Vagina (tissue), 2 donors: ENCODE results near the gene C10orf88. TPM values are rescaled to one million over a fixed set of nuclear protein-coding genes. Genes with fewer than 3 reads are reported as not detected.

Source experiments
- DNase-seq, 2 donors: peaks; one replicate each; pipeline ENCODE4 v3.0.0-alpha.2; 2017; ENCODE audit errors: extremely low spot score in 2 of 2
- H3K27ac ChIP-seq: fragments of 200-600 bp; sonication (generic); one replicate; pipeline ENCODE4 v1.5.1; 2019
- H3K27me3 ChIP-seq: fragments of 200-600 bp; sonication (generic); one replicate; pipeline ENCODE4 v1.5.1; 2019
- H3K36me3 ChIP-seq, 2 donors: fragments of 200-600 bp; sonication (generic); one replicate each; pipeline ENCODE4 v1.5.1; 2017 to 2019
- H3K4me1 ChIP-seq: fragments of 200-600 bp; sonication (generic); one replicate; pipeline ENCODE4 v1.5.1; 2019
- H3K4me3 ChIP-seq, 2 donors: fragments of 200-600 bp; sonication (generic); 1 replicate in 1 of 2; 2 replicates in 1 of 2; pipeline ENCODE4 v1.5.1; 2016 to 2019
- H3K9me3 ChIP-seq: fragments of 200-600 bp; sonication (generic); one replicate; pipeline ENCODE4 v1.5.1; 2019
- CTCF ChIP-seq, 3 experiments: fragments of 450-650 bp in 2 of 3; fragments of 200-600 bp in 1 of 3; sonication (generic) in 1 of 3; IDR thresholded peaks; one replicate each; pipeline ENCODE4 v1.5.1; 2017 to 2019; ENCODE audit warnings: antibody characterized with exemption in 3 of 3, mild to moderate bottlenecking in 2 of 3, moderate library complexity in 2 of 3
- POLR2A ChIP-seq, 2 donors: fragments of 450-650 bp; IDR thresholded peaks; one replicate each; pipeline ENCODE4 v1.6.1; 2017; ENCODE audit warnings: antibody characterized with exemption in 2 of 2, mild to moderate bottlenecking in 2 of 2, moderate library complexity in 2 of 2
- POLR2AphosphoS5 ChIP-seq, 2 donors: sonication (generic); formaldehyde crosslinking; IDR thresholded peaks; one replicate each; pipeline ENCODE4 v1.9.0; 2017; ENCODE audit warnings: antibody characterized with exemption in 2 of 2, mild to moderate bottlenecking in 2 of 2, low read depth in 1 of 2; ENCODE audit not compliant: insufficient read depth in 1 of 2
- intact Hi-C: fragments of 100-400 bp; cut with DNase I; formaldehyde crosslinking; loops from one replicate; pipeline ENCODE4 v1.15.1; 2023
- total RNA-seq: library from RNA; depleted of rRNA; stranded (reverse); fragments of >200 nt; gene quantifications from one replicate; pipeline ENCODE4 v1.2.3, GENCODE V29; 2016

C10orf88 gene
- total RNA-seq, 1 donor from 2014 or later, result 5.6 TPM

- no peak for TF ChIP-seq CTCF (IDR thresholded peaks at IDR 0.05)
- TF ChIP-seq POLR2AphosphoS5 (IDR thresholded peaks at IDR 0.05; ENCODE audit: insufficient read depth in 1 of 2, low read depth in 1 of 2), result no peak
- no peak for TF ChIP-seq POLR2A (IDR thresholded peaks at IDR 0.05)
- Histone ChIP-seq H3K4me3 (no peak overlapping the region), H3K9me3 (peaks cover 2% of the 10 kb centered on the region), H3K4me1 (no peaks in the 10 kb centered on the region), H3K27me3 (no peaks in the 10 kb centered on the region), H3K36me3 (no peaks in the 10 kb centered on the region), H3K27ac (no peak overlapping the region)
- no peak for DNase-seq
- intact Hi-C loops, result no loop called here
Observed at GRCh38 chr10:122966879-122967278, 12.9 kb upstream of the C10orf88 start.

- intact Hi-C loops, result no loop called here
- Histone ChIP-seq H3K27ac (no peak overlapping the region), H3K36me3 (no peaks in the 10 kb centered on the region), H3K4me3 (no peak overlapping the region), H3K9me3 (peaks cover 2% of the 10 kb centered on the region), H3K27me3 (no peaks in the 10 kb centered on the region), H3K4me1 (no peaks in the 10 kb centered on the region)
- TF ChIP-seq POLR2A (IDR thresholded peaks at IDR 0.05), result no peak
- no peak for TF ChIP-seq POLR2AphosphoS5 (IDR thresholded peaks at IDR 0.05; ENCODE audit: insufficient read depth in 1 of 2, low read depth in 1 of 2)
- no peak for TF ChIP-seq CTCF (IDR thresholded peaks at IDR 0.05)
- no peak for DNase-seq
Observed at GRCh38 chr10:122962405-122962804, 8.4 kb upstream of the C10orf88 start.

GRCh38 chr10:122957474-122957873, 3.4 kb upstream of the C10orf88 start:
- intact Hi-C loops, result no loop called here
- no peak for TF ChIP-seq POLR2A (IDR thresholded peaks at IDR 0.05)
- TF ChIP-seq POLR2AphosphoS5 (IDR thresholded peaks at IDR 0.05; ENCODE audit: insufficient read depth in 1 of 2, low read depth in 1 of 2), result no peak
- no peak for TF ChIP-seq CTCF (IDR thresholded peaks at IDR 0.05)
- no peak for DNase-seq

GRCh38 chr10:122955892-122956291, 1.9 kb upstream of the C10orf88 start:
- Histone ChIP-seq H3K4me3 (no peak overlapping the region), H3K4me1 (peaks cover 19% of the 10 kb centered on the region), H3K27me3 (no peaks in the 10 kb centered on the region), H3K27ac (no peak overlapping the region), H3K9me3 (no peaks in the 10 kb centered on the region), H3K36me3 (no peaks in the 10 kb centered on the region)
- intact Hi-C loops, result no loop called here
- no peak for DNase-seq
- TF ChIP-seq POLR2AphosphoS5 (IDR thresholded peaks at IDR 0.05; ENCODE audit: insufficient read depth in 1 of 2, low read depth in 1 of 2) (no peak), CTCF (IDR thresholded peaks at IDR 0.05) (no peak), POLR2A (IDR thresholded peaks at IDR 0.05) (no peak)

More at GRCh38 chr10:122957474-122957873, 3.4 kb upstream of the C10orf88 start:
- H3K27ac ChIP-seq, result no peak overlapping the region
- peaks cover 14% of the 10 kb centered on the region for H3K4me1 ChIP-seq
- H3K9me3 ChIP-seq, result no peaks in the 10 kb centered on the region
- H3K27me3 ChIP-seq, result no peaks in the 10 kb centered on the region
- no peak overlapping the region for H3K4me3 ChIP-seq
- no peaks in the 10 kb centered on the region for H3K36me3 ChIP-seq

GRCh38 chr10:122954731-122955050, 664 bp upstream of the C10orf88 start:
- intact Hi-C loops, result no loop called here
- DNase-seq, result no peak
- H3K27ac ChIP-seq, result no peak overlapping the region

More at GRCh38 chr10:122954731-122955050, 664 bp upstream of the C10orf88 start:
- Histone ChIP-seq H3K4me3 (peak overlapping the region; percentile 75 to 78), H3K27me3 (no peaks in the 10 kb centered on the region), H3K9me3 (no peaks in the 10 kb centered on the region), H3K36me3 (no peaks in the 10 kb centered on the region), H3K4me1 (peaks cover 19% of the 10 kb centered on the region)
- TF ChIP-seq POLR2A (IDR thresholded peaks at IDR 0.05), result no peak
- TF ChIP-seq CTCF (IDR thresholded peaks at IDR 0.05), result no peak
- no peak for TF ChIP-seq POLR2AphosphoS5 (IDR thresholded peaks at IDR 0.05; ENCODE audit: insufficient read depth in 1 of 2, low read depth in 1 of 2)
